ENCODE data around the gene SIL1.
A peak's percentile ranks its signal among the peaks of the same experiment; 100 is the strongest.
"Not testable (repeated sequence)": the region's sequence is repeated elsewhere in the genome, so short reads cannot be mapped to it uniquely, and the experiment has no call there.

Gene SIL1

DNA sequence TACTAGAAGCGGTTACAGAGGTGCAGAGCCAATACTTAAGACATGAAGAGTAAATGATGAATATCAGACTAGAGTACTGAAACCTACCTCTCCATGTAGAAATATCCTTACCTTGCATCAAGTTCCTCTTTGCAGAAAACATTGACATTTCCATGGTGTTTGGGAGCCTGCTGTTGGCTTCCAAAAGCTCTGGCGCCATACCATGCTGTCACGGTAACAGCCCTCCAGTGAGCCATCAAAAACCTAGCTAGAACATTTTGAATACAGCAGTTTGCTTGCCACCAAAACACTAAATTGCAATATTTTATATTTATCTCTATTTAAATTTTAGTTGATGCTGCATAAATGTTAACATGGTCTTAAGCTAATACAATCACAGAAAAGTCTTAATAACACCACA is 179.0 kb downstream of the SIL1 start:
- no peak for DNase-seq

DNA sequence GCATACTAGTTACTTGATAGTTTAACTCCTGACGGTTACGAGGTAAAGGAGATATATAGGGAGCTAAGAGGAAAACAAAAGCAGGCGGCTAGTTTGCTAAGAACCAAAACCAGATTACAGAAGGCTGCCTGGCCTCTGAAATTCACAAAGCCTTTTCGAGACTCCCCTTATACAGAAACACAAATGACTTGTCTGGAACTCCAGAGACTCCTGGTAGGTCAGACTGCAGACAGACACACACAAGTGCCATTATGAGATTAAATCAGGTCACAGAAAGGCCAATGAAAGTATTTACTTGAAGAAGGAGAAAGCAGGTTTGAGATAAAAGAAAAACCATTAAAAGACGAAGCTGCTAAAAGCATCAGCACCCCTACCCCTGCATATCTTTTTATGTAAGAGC is 180.5 kb downstream of the SIL1 start:
- no peak for DNase-seq

DNA sequence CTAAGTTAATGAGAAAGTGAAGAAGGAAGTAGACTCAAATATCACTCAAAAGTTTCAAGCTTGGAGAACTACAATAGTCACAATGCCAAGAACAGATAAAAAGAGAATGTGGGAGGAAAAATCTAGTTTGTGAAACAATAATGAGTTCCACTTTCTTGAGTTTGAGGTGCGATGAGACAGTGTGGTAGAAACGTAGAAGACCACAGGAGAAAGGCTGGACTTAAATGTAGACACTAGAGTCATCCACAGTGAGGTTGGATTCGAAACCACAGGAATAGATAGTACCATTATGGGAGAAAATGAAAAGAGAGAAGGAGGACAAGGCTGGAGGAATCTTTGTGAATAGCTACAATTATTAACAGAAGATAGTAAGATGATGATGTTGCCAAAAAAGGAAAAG is 182.0 kb downstream of the SIL1 start:
- DNase-seq: no peak

DNA sequence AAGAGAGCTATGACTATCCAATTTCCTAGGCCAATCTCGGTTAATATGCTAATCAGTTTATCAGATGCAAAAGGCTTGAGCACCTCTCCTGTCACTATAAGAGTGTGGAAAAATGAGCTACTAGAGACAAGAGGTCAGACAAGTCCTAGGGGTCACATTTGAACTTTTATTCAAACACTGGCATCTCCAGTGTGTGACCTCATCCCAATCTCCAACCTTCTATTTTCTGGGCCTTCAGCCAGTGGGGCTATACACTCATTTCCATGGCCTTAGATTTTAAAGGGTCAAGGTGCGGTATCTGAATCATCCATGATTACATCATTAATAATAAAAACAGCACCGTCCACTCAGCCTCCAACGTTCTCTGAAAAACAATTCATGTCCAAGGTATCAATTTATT is 183.4 kb downstream of the SIL1 start:
- no peak for DNase-seq

DNA sequence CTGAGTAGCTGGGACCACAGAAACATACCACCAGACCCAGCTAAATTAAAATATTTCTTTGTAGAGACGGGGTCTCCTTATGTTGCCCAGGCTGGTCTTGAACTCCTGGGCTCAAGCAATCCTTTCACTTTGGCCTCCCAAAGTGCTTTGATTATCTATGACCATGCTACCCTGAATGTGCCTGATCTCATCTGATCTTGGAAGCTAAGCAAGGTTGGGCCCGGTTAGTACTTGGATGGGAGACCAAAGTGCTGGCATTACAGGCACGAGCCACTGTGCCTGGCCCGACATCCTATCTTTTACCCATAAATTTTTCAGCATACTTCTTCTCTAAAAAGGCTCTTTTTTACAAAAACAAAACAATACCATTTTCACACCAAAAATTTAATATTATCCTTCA is 186.0 kb downstream of the SIL1 start:
- no peak for DNase-seq

DNA sequence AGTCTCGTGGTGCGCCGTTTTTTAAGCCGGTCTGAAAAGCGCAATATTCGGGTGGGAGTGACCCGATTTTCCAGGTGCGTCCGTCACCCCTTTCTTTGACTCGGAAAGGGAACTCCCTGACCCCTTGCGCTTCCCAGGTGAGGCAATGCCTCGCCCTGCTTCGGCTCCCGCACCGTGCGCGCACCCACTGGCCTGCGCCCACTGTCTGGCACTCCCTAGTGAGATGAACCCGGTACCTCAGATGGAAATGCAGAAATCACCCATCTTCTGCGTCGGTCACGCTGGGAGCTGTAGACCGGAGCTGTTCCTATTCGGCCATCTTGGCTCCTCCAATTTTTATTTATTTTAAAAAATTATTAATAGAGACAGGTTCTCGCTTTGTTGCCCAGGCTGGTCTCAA is 187.0 kb downstream of the SIL1 start:
- DNase-seq: not testable (repeated sequence)

DNA sequence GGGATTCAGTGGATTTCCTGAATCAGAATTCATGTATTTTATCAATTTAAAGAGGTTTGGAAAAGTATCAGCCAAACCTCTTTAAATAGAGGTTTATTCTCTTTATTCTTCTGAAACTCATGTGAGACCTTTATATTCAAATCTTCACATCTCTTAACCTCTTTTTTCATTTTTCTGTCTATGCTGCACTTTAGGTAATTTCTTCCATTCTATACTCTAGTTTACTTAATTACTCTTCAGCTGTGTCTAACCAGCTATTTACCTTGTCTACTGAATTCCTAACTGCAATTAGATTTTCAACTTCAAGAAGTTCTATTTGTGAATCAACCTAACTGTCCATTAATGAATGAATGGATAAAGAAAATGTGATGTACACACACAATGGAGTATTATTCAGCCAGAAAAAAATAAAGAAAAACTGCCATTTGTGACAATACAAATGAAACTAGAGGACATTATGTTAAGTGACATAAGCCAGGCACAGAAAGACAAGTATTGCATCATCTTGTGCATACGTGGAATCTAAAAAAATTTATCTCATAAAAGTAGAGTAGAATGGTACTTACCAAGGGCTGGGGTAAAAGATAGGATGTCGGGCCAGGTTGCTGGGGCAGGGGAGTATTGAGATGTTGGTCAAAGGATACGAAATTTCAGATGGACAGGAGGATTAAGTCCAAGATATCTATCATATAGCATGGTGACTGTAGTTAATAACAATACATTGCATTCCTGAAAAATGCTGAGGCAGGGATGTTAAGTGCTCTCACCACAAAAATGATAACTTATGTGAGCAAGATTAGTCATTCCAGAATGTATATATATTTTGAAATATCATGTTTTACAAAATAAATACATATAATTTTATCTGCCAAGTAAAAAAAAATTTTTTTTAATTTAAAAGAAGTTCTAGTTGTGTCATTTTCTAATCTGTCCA is 193.5 kb downstream of the SIL1 start:
- no peak for DNase-seq

DNA sequence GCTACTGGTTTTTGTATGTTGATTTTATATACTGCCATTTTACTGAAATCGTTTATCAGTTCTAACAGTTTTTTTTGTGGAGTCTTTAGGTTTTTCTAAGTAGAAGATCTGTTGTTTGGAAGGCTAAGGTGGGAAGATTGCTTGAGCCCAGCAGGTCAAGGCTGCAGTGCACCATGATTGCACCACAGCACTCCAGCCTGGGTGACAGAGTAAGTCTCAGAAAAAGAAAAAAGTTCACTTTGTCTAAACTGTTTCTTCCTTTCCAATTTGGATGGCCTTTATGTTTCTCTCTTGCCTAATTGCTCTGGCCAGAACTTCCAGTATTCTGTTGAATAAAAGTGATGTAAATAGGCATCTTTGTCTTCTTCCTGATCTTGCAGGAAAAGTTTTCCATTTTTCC is 198.5 kb downstream of the SIL1 start:
- DNase-seq: no peak

DNA sequence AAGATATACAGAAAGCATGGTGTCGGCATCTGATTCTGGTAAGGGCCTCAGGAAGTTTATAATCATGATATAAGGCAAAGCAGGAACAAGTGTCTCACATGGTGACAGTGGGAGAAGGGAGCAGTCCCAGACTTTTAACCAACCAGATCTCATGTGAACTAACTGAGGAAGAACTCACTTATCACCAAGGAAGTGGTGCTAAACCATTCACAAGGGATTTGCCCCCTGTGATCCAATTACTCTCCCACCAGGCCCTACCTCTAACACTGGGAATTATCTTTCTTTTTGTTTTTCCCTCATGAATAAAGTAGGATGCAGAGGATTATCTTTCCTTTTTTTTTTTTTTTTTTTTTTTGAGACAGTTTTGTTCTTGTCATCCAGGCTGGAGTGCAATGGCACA is 199.6 kb downstream of the SIL1 start:
- DNase-seq: no peak

DNA sequence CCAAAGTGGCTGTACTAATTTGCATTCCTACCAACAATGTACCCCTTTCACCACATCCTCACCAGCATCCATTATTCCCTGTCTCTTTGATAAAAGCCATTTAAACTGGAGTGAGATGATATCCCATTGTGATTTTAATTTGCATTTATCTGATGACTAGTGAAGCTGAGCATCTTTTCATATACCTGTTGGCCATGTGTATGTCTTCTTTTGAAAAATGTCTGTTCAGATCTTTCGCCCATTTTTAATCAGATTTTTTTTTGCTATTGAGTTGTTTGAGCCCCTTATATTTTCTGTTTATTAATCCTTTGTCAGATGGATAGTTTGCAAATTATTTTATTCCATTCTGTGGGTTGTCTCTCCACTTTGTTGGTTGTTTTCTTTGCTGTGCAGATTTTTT is 202.0 kb downstream of the SIL1 start:
- DNase-seq: no peak

DNA sequence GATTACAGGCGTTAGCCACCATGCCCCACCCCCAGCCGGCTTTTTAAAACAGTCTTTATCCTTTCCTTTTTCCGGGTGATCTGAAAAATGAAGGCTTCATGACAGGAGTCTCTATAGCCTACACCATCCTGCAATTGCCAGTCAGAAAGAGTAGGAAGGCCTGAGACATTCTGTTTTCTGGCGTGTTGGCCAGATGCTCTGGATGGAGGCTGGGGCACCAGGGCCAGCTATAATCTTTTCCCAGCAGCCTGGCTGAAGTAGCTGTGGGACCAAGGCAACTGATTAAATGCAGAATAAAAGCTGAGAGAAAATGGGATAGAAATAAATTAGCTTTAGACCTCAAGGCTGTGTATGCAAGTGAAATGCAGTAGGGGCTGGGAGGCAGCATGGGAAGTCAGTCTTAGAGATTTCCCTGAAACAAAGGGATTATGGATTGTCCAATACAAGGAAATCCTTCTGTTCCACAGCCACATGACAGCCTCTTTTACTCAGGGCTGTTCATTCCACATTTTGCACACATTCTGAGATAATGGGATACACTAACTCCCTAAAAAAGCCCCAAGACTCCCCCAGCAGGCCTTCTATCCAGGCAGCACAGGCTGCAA is 207.1 kb downstream of the SIL1 start:
- no peak for DNase-seq

DNA sequence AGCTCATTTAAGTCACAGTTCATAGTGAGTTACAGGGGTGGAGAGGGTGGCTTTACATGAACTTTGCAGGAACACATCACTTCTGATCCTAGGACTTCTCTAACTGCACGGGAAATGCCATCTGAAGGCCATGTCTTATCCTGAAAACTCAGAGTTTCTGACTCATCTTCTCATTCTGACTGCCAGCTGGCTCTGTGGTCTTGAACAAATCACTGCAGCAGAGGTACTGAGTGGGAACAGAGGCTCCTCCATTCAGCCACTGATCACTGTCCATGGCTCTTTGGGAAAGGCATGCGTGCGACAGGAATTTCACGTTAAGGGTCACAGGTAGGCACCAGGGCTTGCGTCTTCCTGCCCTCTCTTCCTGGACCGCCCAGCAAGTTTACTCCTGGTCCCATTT is 208.4 kb downstream of the SIL1 start:
- no peak for DNase-seq

DNA sequence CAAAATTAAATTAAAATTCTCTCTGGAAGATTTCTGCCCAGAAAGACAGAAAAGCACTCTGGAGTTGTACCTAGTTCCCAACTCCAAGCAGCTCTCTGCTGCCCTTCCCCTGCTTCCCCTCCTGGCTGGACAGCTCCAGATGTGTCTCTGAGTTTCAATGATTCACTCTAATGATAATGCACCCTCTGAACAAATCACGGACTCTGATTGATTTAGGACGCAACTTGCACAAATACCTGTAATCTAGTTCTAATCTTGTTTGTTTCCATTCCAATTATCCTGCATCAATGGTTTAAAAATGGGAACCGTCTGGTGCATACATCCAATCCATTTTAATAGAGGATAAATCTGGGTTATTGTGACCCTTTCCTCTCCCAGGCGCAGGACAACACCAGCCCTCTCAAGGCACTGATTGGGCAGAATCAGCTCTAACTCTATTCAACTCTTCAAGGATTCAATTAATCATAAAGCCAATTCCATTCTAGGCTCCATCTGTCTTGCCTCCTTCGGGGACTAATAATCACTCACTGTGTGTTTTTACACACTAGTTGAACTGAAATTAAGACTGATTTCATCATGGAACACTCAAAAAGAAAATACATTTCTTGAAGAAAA is 211.9 kb downstream of the SIL1 start:
- no peak for DNase-seq

DNA sequence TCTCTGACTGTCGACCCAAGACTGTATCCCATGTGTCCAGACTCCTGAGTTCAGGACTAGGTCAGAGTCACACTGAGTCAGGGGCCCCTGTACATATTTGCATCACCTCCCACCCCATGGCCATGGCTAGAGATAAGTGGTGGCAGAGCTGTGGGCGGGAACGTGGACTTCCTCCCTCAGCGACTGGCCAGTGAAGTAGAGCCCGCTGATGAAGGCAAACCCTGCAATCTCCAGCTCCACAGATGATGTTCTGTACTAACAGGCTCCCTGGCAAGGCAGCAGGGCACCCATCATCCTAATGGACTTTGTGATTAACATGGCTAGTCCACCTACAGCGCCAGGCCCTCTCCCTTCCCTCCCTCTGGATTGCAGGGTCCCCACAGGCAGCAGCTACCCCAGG is 212.5 kb downstream of the SIL1 start:
- DNase-seq: peak; percentile 6 to 36 (median 30)

DNA sequence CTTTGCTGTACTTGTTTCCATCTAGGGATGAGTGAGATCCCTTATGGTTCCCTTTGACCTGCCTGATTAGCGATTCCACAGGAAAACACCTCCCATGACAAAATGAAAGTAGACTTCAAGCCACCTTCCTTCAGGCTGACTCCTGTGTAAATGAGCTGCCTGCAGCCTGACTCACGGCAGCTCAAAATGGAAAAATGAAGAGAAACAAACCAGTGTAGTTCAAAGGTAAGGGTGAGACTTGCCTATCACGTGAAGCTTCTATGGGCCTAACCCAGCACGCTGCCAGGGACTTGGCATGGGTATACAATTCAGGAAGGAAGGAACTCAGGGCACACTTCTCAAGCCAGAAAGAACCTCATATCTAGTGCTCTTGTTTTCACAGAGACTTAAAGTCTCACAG is 212.9 kb downstream of the SIL1 start:
- DNase-seq: no peak

DNA sequence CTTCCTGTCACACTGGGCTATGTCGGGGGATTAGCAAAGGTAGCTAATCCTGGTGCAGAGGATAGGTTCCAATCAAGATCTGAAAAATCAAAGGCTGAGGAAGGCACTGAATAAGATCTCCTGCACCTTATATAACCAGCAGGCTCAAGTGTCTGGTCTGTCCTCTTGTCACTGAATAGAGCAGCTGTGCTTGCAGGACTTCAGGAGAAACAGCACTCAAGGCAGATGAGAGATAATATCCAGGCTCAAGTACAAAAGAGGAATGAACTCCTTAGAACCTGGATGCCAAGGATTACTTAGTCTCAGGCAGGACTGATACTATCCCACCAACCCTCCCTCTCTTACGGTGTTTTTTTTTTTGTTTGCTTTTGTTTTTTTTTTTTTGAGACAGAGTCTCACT is 214.2 kb downstream of the SIL1 start:
- DNase-seq: no peak

DNA sequence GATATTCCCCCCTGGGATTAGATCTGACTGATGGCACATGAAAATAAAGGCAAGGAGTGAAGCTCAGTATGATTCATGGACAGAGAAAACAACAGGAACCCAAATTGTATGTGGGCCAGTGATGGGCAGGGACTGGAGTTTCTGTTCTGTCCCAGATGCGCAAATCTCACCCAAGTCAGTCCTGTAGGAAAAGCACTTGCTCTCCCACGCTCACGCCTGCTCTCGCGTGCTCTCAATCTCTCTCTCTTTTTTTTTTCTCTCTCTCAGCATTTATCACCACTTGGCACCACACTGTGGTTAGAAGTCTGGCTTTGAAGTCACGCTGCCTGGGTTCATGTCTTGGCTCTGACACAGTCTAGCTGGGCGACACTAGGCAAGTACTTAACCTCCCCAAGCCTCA is 216.6 kb downstream of the SIL1 start:
- no peak for DNase-seq

DNA sequence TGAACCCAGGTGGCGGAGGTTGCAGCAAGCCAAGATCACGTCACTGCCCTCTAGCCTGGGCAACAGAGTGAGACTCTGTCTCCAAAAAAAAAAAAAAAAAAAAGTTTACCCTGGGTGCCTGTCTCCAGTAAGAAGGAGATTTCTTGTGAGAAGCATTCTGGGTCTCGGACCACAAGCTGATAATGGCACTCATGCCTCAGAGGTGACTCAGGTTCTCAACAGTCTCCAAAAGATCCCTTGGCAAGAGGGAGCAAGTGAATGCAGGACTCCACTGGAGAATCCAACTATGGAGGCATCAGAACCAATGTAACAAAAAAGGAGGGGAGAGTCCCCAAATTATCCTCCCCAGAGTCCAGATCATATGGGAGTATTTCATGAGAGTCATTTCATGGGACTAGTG is 217.0 kb downstream of the SIL1 start:
- DNase-seq: no peak

DNA sequence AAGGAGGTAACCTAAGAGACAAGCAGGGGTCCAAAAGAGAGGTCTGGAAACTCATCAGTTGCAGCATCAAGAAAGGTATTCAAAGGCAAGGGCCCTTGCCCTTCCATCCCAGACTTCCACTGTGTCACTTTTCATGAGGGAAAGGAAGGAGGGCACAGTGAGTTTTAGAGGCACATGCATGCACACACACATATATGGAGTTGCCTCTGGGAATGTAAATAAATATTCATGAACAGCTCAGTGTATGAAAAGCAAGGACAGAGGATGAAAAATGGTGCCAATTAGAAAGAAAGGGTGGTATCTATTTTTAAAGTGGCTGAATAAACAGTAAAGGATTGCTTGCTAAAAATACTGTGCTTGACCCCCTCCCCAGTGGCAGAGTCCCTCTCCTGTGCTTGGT is 217.7 kb downstream of the SIL1 start:
- DNase-seq: no peak

DNA sequence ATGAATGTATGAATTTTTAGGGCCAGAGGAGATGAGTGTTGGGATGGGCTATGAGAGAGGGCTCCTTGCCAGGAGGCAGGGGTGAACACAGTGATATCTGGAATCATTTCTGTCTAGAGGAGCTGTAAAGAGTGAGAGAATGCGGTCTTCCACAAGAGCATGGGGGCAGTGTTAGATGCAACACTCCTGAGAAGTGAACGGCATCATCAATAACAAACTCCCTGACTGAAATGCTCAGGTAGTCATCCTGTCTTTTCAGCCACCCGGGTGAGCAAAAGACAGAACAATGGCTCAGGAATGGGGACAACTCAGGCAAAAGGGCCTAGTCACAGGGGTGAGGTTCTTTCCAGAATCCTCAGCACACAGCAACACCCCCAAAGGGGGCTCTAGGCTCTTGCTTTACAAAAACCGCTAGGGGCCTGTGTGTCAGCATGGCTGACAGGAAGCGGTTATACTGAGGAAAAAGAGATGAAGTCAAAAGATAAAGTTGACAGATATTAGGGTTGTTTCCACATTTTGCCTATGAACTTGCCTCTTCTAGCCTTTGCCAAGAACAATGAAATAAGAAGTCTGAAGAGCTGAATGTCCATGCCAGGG is 218.4 kb downstream of the SIL1 start:
- DNase-seq: no peak

DNA sequence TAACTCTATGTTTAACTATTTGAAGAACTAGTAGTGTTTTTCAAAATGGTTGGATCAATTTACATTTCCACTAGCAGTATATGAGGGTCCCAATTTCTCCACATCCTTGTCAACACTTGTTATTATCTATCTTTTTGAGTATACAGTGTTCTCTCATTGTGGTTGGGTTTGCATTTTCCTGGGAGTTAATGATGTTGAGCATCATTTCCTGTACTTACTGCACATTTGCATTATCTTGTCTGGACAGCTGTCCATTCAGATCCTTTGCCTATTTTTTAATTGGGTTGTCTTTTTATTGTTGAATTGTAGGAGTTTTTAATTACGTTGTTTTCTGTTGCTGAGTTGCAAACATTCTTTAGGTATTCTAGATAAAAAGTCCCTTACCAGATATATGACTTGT is 219.6 kb downstream of the SIL1 start:
- DNase-seq: no peak

DNA sequence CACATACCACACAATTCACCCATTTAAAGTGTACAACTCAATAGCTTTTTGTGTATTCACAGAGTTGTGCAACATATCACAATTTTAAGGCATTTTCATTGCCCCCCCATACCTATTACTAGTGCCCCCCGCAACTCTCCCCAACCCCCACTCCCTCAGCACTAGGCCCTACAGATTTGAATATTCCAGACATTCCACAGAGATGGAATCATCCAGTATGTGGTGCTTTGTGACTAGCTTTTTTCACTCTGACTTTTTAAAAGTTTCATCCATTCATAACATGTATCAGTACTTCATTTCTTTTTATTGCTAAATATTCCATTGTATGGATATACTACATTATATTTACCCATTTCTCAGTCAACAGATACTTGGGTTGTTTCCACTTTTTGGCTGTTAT is 220.1 kb downstream of the SIL1 start:
- DNase-seq: no peak

DNA sequence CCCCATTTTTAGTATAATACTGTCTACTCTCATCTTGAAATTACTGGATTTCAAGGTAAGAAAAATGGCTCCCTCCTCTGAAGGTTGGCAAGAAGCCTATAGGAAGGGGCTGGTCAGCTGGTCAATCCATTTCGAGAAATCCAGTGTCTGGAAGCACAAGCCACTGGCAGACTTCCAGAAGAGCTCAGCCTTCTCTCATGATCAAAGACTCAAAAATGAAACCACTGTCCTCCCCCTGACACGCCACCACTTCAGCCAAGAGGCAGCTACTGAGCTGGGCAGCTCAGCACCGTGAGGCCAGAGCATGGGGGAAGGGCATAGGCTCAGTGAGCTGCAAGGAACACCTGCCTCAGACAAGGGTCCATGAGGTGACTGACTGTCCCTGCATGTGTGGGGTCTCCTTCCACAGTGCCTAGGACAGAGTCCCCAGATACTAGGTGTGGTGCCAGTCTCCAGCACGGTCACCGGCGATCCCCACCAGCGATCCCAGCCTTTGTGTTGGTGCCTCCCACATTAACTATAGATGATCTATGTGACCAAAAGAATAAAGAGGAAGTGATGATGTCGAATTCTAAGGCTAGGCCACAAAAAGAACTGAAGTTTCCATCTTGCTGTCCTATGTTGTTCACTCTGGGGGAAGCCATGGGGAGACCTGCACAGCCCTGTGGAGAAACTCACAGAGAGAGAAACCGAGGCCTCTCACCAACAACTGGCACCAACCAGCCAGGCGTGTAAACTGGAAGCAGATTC is 222.9 kb downstream of the SIL1 start:
- DNase-seq: peak in 1 of 4 experiments; percentile 11

Measured in suppressor macrophage (primary cell).